Neural progenitor cell (in vitro differentiated cells): ENCODE data around the gene LVRN. TPM values are rescaled to one million over a fixed set of nuclear protein-coding genes. Genes with fewer than 3 reads are reported as not detected.

ENCODE experiments used
- DNase-seq: peaks from one replicate; pipeline ENCODE4 v3.0.0-alpha.2; 2016; ENCODE audit warnings: low spot score
- H2AFZ ChIP-seq: fragments of 200-600 bp; sonication (generic); replicated peaks from 2 replicates; pipeline ENCODE4 v1.6.1; 2016; ENCODE audit warnings: antibody characterized with exemption
- H3F3A ChIP-seq: fragments of 200-600 bp; sonication (generic); 2 replicates; pipeline ENCODE4 v1.6.1; 2016; ENCODE audit warnings: antibody characterized with exemption, low read depth
- H3K27ac ChIP-seq: fragments of 200-600 bp; sonication (generic); 2 replicates; pipeline ENCODE4 v1.5.1; 2016; ENCODE audit warnings: mild to moderate bottlenecking
- H3K27me3 ChIP-seq: fragments of 200-600 bp; sonication (generic); 2 replicates; pipeline ENCODE4 v1.6.1; 2016; ENCODE audit warnings: mild to moderate bottlenecking, moderate library complexity
- H3K36me3 ChIP-seq: fragments of 200-600 bp; sonication (generic); 2 replicates; pipeline ENCODE4 v1.5.1; 2016
- H3K4me1 ChIP-seq: fragments of 200-600 bp; sonication (generic); 2 replicates; pipeline ENCODE4 v1.6.1; 2016; ENCODE audit warnings: mixed run types
- H3K4me2 ChIP-seq: fragments of 200-600 bp; sonication (generic); 2 replicates; pipeline ENCODE4 v1.6.1; 2016
- H3K4me3 ChIP-seq: fragments of 200-600 bp; sonication (generic); 2 replicates; pipeline ENCODE4 v1.5.1; 2016
- H3K79me2 ChIP-seq: fragments of 200-600 bp; sonication (generic); 2 replicates; pipeline ENCODE4 v1.6.1; 2016; ENCODE audit warnings: low read depth
- H3K9ac ChIP-seq: fragments of 200-600 bp; sonication (generic); 2 replicates; pipeline ENCODE4 v1.6.1; 2016
- H3K9me3 ChIP-seq: fragments of 200-600 bp; sonication (generic); 2 replicates; pipeline ENCODE4 v1.5.1; 2016; ENCODE audit warnings: low read depth
- H4K20me1 ChIP-seq: fragments of 200-600 bp; sonication (generic); 2 replicates; pipeline ENCODE4 v1.6.1; 2016; ENCODE audit warnings: low read depth
- H3K27ac Mint-ChIP-seq: 3 replicates; pipeline ENCODE4 v1.8.0; 2021; ENCODE audit warnings: mixed read lengths
- H3K27me3 Mint-ChIP-seq: 2 replicates; pipeline ENCODE4 v1.8.0; 2022; ENCODE audit warnings: low read depth, mild to moderate bottlenecking, inconsistent platforms, moderate library complexity, mixed read lengths; ENCODE audit not compliant: insufficient read depth
- H3K36me3 Mint-ChIP-seq: 3 replicates; pipeline ENCODE4 v1.8.0; 2021; ENCODE audit warnings: mixed read lengths
- H3K4me1 Mint-ChIP-seq: 3 replicates; pipeline ENCODE4 v1.8.0; 2021; ENCODE audit warnings: mixed read lengths
- H3K4me3 Mint-ChIP-seq: 3 replicates; pipeline ENCODE4 v1.8.0; 2021; ENCODE audit warnings: mild to moderate bottlenecking, moderate library complexity, mixed read lengths
- H3K9me3 Mint-ChIP-seq: 3 replicates; pipeline ENCODE4 v1.8.0; 2020; ENCODE audit warnings: mixed read lengths
- CTCF ChIP-seq: fragments of 200-600 bp; sonication (generic); IDR thresholded peaks from 2 replicates; pipeline ENCODE4 v1.5.1; 2017; ENCODE audit warnings: antibody characterized with exemption, mild to moderate bottlenecking
- EZH2 ChIP-seq: fragments of 200-600 bp; sonication (generic); IDR thresholded peaks from 2 replicates; pipeline ENCODE4 v1.6.1; 2017; ENCODE audit warnings: antibody characterized with exemption, mild to moderate bottlenecking, moderate library complexity
- EZH2phosphoT487 ChIP-seq: fragments of 200-600 bp; sonication (generic); IDR thresholded peaks from 2 replicates; pipeline ENCODE4 v1.6.1; 2017; ENCODE audit warnings: antibody characterized with exemption
- total RNA-seq: library from RNA; depleted of rRNA; stranded (reverse); fragments of >200 nt; gene quantifications from 2 replicates; pipeline ENCODE4 v1.2.3, GENCODE V29; 2015; ENCODE audit warnings: low replicate concordance

LVRN gene
- total RNA-seq, 1 donor from 2014 or later, result 0.41 TPM

DNA sequence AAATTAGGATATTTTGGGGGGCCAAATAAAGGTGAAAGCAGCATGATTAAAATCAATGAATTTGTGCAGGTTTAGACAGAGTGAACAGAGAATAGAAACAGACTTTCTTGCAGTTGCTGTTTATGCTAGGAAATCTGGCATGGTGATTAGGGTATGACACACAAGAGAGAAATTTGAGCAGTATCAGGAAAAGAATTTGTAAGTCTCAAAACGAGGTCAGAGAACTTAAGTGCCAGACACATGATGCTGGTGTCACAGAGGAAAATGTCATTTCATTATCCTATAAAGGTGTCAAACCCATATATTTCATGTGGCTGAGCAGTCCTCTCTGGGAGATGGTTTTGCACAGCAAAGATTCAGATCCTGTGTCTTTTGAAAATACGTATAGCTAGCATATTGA is 15.7 kb downstream of the LVRN start:
- Mint-ChIP-seq H3K4me1 (no peaks in the 10 kb centered on the region), H3K27ac (no peak overlapping the region), H3K4me3 (no peak overlapping the region), H3K36me3 (no peaks in the 10 kb centered on the region), H3K27me3 (no peaks in the 10 kb centered on the region), H3K9me3 (no peaks in the 10 kb centered on the region)
- Histone ChIP-seq H3K27ac (no peak overlapping the region), H3K4me3 (no peak overlapping the region), H3F3A (no peaks in the 10 kb centered on the region), H3K36me3 (no peaks in the 10 kb centered on the region), H3K4me1 (no peaks in the 10 kb centered on the region), H3K4me2 (no peak overlapping the region), H3K27me3 (no peaks in the 10 kb centered on the region), H3K79me2 (no peaks in the 10 kb centered on the region), H3K9me3 (no peaks in the 10 kb centered on the region), H2AFZ (no peak overlapping the region), H3K9ac (no peak overlapping the region), H4K20me1 (no peaks in the 10 kb centered on the region)
- TF ChIP-seq EZH2phosphoT487 (no peak), CTCF (no peak), EZH2 (no peak)
- no peak for DNase-seq

GRCh38 chr5:115978779-115979178 is 16.5 kb downstream of the LVRN start:
- no peaks in the 10 kb centered on the region for H3F3A ChIP-seq
- Mint-ChIP-seq H3K27ac (no peak overlapping the region), H3K4me1 (no peaks in the 10 kb centered on the region), H3K9me3 (no peaks in the 10 kb centered on the region), H3K36me3 (no peaks in the 10 kb centered on the region), H3K27me3 (no peaks in the 10 kb centered on the region), H3K4me3 (no peak overlapping the region)
- H3K4me3 ChIP-seq, result no peak overlapping the region
- no peak overlapping the region for H2AFZ ChIP-seq
- DNase-seq, result no peak
- no peaks in the 10 kb centered on the region for H3K79me2 ChIP-seq
- no peak overlapping the region for H3K4me2 ChIP-seq
- H3K27ac ChIP-seq, result no peak overlapping the region
- H3K9ac ChIP-seq, result no peak overlapping the region
- no peaks in the 10 kb centered on the region for H4K20me1 ChIP-seq
- no peaks in the 10 kb centered on the region for H3K4me1 ChIP-seq
- H3K9me3 ChIP-seq, result no peaks in the 10 kb centered on the region
- no peak for TF ChIP-seq EZH2phosphoT487
- H3K36me3 ChIP-seq, result no peaks in the 10 kb centered on the region
- no peaks in the 10 kb centered on the region for H3K27me3 ChIP-seq

DNA sequence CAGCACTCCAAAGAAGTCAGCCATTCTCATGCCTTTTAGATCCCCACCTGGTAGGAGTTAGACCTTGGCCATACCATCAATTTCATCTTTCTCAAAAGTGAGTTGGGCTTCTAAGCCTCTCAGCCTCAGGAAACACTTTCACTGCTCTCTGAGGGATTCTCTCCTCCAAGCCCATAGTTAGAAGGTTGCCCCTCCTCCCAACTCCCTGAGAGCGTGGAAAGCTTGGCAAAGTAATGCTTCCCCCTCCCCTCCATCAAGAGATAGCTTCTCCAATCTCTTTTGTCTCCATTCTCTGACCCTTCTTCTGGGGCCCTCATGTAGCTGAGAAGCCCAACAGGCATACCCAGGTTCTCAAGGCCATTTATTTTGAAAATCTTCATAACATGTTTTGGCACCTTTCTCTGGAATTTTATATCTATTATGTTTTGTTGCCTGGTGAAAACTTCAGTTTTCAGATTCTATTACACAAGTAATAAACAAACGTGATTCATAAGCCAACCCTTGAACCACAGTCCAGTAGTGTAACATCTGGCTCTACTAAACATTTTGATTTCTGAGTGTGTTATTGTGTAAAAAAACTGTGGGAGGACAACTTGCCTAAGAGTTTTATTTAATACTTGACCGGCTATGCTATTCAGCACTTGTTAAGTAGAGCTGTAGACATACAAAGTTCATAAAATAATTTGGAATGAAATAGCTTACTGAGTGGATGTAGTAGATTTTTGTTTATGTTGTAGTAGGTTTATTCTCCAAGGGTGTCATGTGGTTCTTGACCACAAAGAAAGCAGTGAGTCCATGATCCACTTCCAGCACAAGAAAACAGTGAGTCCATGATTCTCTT is 17.1 kb downstream of the LVRN start:
- Histone ChIP-seq H3K27ac (no peak overlapping the region), H3K79me2 (no peaks in the 10 kb centered on the region), H3K4me1 (no peaks in the 10 kb centered on the region), H2AFZ (no peak overlapping the region), H3K4me2 (no peak overlapping the region), H3K36me3 (no peaks in the 10 kb centered on the region), H3K4me3 (no peak overlapping the region), H4K20me1 (no peaks in the 10 kb centered on the region), H3K27me3 (no peaks in the 10 kb centered on the region), H3K9me3 (no peaks in the 10 kb centered on the region), H3K9ac (no peak overlapping the region), H3F3A (no peaks in the 10 kb centered on the region)
- TF ChIP-seq EZH2 (no peak), EZH2phosphoT487 (no peak), CTCF (no peak)
- DNase-seq, result no peak
- H3K4me3 Mint-ChIP-seq, result no peak overlapping the region
- H3K36me3 Mint-ChIP-seq, result no peaks in the 10 kb centered on the region
- H3K27me3 Mint-ChIP-seq, result peaks cover 2% of the 10 kb centered on the region
- H3K27ac Mint-ChIP-seq, result no peak overlapping the region
- H3K4me1 Mint-ChIP-seq, result no peaks in the 10 kb centered on the region
- H3K9me3 Mint-ChIP-seq, result no peaks in the 10 kb centered on the region

- no peaks in the 10 kb centered on the region for H3K36me3 Mint-ChIP-seq
- Histone ChIP-seq H3K79me2 (no peaks in the 10 kb centered on the region), H3K4me2 (no peak overlapping the region), H2AFZ (no peak overlapping the region), H3K27me3 (no peaks in the 10 kb centered on the region), H4K20me1 (no peaks in the 10 kb centered on the region), H3K4me3 (no peak overlapping the region), H3K27ac (no peak overlapping the region), H3F3A (no peaks in the 10 kb centered on the region), H3K36me3 (no peaks in the 10 kb centered on the region), H3K9me3 (no peaks in the 10 kb centered on the region), H3K4me1 (no peaks in the 10 kb centered on the region), H3K9ac (no peak overlapping the region)
- H3K4me3 Mint-ChIP-seq, result no peak overlapping the region
- H3K27ac Mint-ChIP-seq, result no peak overlapping the region
- no peak for DNase-seq
- no peak for TF ChIP-seq EZH2phosphoT487
- no peak for TF ChIP-seq EZH2
- no peak for TF ChIP-seq CTCF
- peaks cover 2% of the 10 kb centered on the region for H3K27me3 Mint-ChIP-seq
- no peaks in the 10 kb centered on the region for H3K9me3 Mint-ChIP-seq
- no peaks in the 10 kb centered on the region for H3K4me1 Mint-ChIP-seq
These were observed 21.2 kb downstream of the LVRN start for GRCh38 chr5:115983519-115983918.
